ENCODE measurements around the gene POLA1. TPM values are rescaled to one million over a fixed set of nuclear protein-coding genes. Genes with fewer than 3 reads are reported as not detected.
A peak's percentile ranks its signal among the peaks of the same experiment; 100 is the strongest.

The POLA1 gene
- total RNA-seq, 1 donor from 2014 or later: 80.4 TPM

GRCh38 chrX:24918715-24919114 lies 225.0 kb downstream of the POLA1 start:
- H3K79me2 ChIP-seq (ENCODE audit: low read depth): no peaks in the 10 kb centered on the region
- peaks cover 7% of the 10 kb centered on the region for H3F3A ChIP-seq (ENCODE audit: low read depth)
- no peaks in the 10 kb centered on the region for H3K9me3 ChIP-seq (ENCODE audit: low read depth)
- no peak overlapping the region for H3K9ac ChIP-seq
- Mint-ChIP-seq H3K27me3 (ENCODE audit: insufficient read depth, low read depth) (no peaks in the 10 kb centered on the region), H3K36me3 (peaks cover 14% of the 10 kb centered on the region), H3K4me1 (no peaks in the 10 kb centered on the region), H3K4me3 (no peak overlapping the region), H3K9me3 (no peaks in the 10 kb centered on the region), H3K27ac (no peak overlapping the region)
- H3K27ac ChIP-seq: no peak overlapping the region
- H3K27me3 ChIP-seq: no peaks in the 10 kb centered on the region
- H4K20me1 ChIP-seq (ENCODE audit: low read depth): no peaks in the 10 kb centered on the region
- DNase-seq (ENCODE audit: low spot score): no peak
- TF ChIP-seq CTCF (IDR thresholded peaks at IDR 0.05) (no peak), EZH2 (IDR thresholded peaks at IDR 0.05) (no peak), EZH2phosphoT487 (IDR thresholded peaks at IDR 0.05) (no peak)
- H3K4me3 ChIP-seq: no peak overlapping the region
- H2AFZ ChIP-seq (replicated peaks): no peak overlapping the region
- H3K4me1 ChIP-seq: peaks cover 14% of the 10 kb centered on the region
- H3K36me3 ChIP-seq: no peaks in the 10 kb centered on the region
- no peak overlapping the region for H3K4me2 ChIP-seq

- H3K9ac ChIP-seq: no peak overlapping the region
- H3K4me3 Mint-ChIP-seq: no peak overlapping the region
Measured at GRCh38 chrX:24920769-24921168, 227.1 kb downstream of the POLA1 start.

DNA sequence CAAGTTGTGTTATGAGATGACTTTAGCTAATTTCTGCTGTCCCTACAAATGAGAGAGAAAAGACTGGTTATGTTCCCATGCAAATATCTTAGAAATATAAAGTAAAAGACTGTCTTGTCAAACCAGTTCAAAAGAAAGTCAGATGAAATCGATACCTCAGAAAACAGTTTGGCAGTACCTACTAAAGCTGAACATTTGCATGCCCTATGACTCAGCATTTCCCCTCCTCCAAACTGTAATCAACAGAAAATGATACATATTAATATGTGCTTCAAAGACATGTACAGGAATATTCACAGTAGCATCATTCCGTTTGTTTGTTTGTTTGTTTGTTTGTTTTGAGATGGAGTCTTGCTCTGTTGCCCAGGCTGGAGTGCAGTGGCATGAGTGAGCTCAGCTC lies 231.7 kb downstream of the POLA1 start:
- no peaks in the 10 kb centered on the region for H3K79me2 ChIP-seq (ENCODE audit: low read depth)
- Mint-ChIP-seq H3K4me1 (no peaks in the 10 kb centered on the region), H3K4me3 (no peak overlapping the region), H3K36me3 (peaks cover 32% of the 10 kb centered on the region), H3K9me3 (no peaks in the 10 kb centered on the region), H3K27me3 (ENCODE audit: insufficient read depth, low read depth) (peaks cover 4% of the 10 kb centered on the region), H3K27ac (no peak overlapping the region)
- peaks cover 7% of the 10 kb centered on the region for H3K4me1 ChIP-seq
- H3K9me3 ChIP-seq (ENCODE audit: low read depth): no peaks in the 10 kb centered on the region
- H3F3A ChIP-seq (ENCODE audit: low read depth): no peaks in the 10 kb centered on the region
- no peak overlapping the region for H3K27ac ChIP-seq
- H3K4me3 ChIP-seq: no peak overlapping the region
- H4K20me1 ChIP-seq (ENCODE audit: low read depth): no peaks in the 10 kb centered on the region
- no peak overlapping the region for H3K9ac ChIP-seq
- DNase-seq (ENCODE audit: low spot score): no peak
- no peak overlapping the region for H2AFZ ChIP-seq (replicated peaks)
- no peaks in the 10 kb centered on the region for H3K27me3 ChIP-seq
- H3K36me3 ChIP-seq: no peaks in the 10 kb centered on the region
- no peak for TF ChIP-seq CTCF (IDR thresholded peaks at IDR 0.05)
- no peak for TF ChIP-seq EZH2 (IDR thresholded peaks at IDR 0.05)
- no peak for TF ChIP-seq EZH2phosphoT487 (IDR thresholded peaks at IDR 0.05)
- no peak overlapping the region for H3K4me2 ChIP-seq

More at GRCh38 chrX:24920769-24921168, 227.1 kb downstream of the POLA1 start:
- Histone ChIP-seq H3K79me2 (ENCODE audit: low read depth) (no peaks in the 10 kb centered on the region), H3K4me3 (no peak overlapping the region), H3K27ac (no peak overlapping the region), H2AFZ (replicated peaks) (no peak overlapping the region), H3K9me3 (ENCODE audit: low read depth) (no peaks in the 10 kb centered on the region), H3K4me2 (no peak overlapping the region), H4K20me1 (ENCODE audit: low read depth) (no peaks in the 10 kb centered on the region), H3K27me3 (no peaks in the 10 kb centered on the region), H3F3A (ENCODE audit: low read depth) (peaks cover 7% of the 10 kb centered on the region), H3K36me3 (no peaks in the 10 kb centered on the region), H3K4me1 (peaks cover 14% of the 10 kb centered on the region)
- no peak for DNase-seq (ENCODE audit: low spot score)
- Mint-ChIP-seq H3K27me3 (ENCODE audit: insufficient read depth, low read depth) (peaks cover 3% of the 10 kb centered on the region), H3K27ac (no peak overlapping the region), H3K36me3 (peaks cover 25% of the 10 kb centered on the region), H3K9me3 (no peaks in the 10 kb centered on the region), H3K4me1 (no peaks in the 10 kb centered on the region)
- TF ChIP-seq EZH2 (IDR thresholded peaks at IDR 0.05): no peak

DNA sequence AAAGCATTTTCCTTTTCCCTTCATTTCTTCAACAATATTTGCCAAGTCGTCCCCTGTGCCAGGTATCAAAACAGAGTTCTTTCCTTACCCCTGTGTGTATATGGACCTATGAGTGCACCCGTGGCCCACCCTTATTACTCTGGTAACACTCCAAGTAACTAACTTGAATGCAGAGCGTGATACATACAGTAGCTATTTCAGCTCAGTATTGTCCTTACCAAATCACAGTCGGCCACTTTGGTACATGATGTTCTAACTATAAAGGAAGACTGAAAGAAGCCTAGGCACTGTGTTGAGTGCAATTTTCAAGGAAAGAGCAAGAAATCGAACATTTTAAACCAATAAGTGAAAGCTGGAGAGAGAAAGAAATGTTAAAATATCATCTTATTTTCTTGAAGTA lies 233.7 kb downstream of the POLA1 start:
- no peaks in the 10 kb centered on the region for H3K9me3 Mint-ChIP-seq
- no peak for DNase-seq (ENCODE audit: low spot score)
- no peak overlapping the region for H2AFZ ChIP-seq (replicated peaks)
- peak overlapping the region; percentile 48 for H3K27ac ChIP-seq
- TF ChIP-seq CTCF (IDR thresholded peaks at IDR 0.05): no peak
- TF ChIP-seq EZH2phosphoT487 (IDR thresholded peaks at IDR 0.05): no peak
- no peak for TF ChIP-seq EZH2 (IDR thresholded peaks at IDR 0.05)
- H3K27me3 Mint-ChIP-seq (ENCODE audit: insufficient read depth, low read depth): peaks cover 4% of the 10 kb centered on the region
- H3K79me2 ChIP-seq (ENCODE audit: low read depth): no peaks in the 10 kb centered on the region
- no peaks in the 10 kb centered on the region for H4K20me1 ChIP-seq (ENCODE audit: low read depth)
- H3K27ac Mint-ChIP-seq: no peak overlapping the region
- H3K4me1 ChIP-seq: peaks cover 12% of the 10 kb centered on the region
- H3K4me1 Mint-ChIP-seq: no peaks in the 10 kb centered on the region
- H3K36me3 Mint-ChIP-seq: peaks cover 37% of the 10 kb centered on the region
- no peaks in the 10 kb centered on the region for H3K9me3 ChIP-seq (ENCODE audit: low read depth)
- H3K4me2 ChIP-seq: no peak overlapping the region
- no peak overlapping the region for H3K4me3 Mint-ChIP-seq
- H3K4me3 ChIP-seq: no peak overlapping the region
- no peaks in the 10 kb centered on the region for H3F3A ChIP-seq (ENCODE audit: low read depth)
- H3K36me3 ChIP-seq: no peaks in the 10 kb centered on the region
- H3K27me3 ChIP-seq: no peaks in the 10 kb centered on the region
- H3K9ac ChIP-seq: no peak overlapping the region

Measured in neural progenitor cell (in vitro differentiated cells).